H9 (cell line): ENCODE data around the gene KIRREL3. TPM values are rescaled to one million over a fixed set of nuclear protein-coding genes. Genes with fewer than 3 reads are reported as not detected.

ENCODE experiments used
- DNase-seq: peaks from one replicate; pipeline ENCODE4 v3.0.0-alpha.2; 2017
- H2AFZ ChIP-seq: one replicate; pipeline ENCODE4 v1.6.1; 2013; ENCODE audit warnings: mild to moderate bottlenecking, low read length, control low read depth, moderate library complexity
- H2AK5ac ChIP-seq: 2 replicates; pipeline ENCODE4 v1.6.1; 2013; ENCODE audit warnings: low read length, control low read depth, mixed read lengths; ENCODE audit not compliant: insufficient read length
- H2BK120ac ChIP-seq: one replicate; pipeline ENCODE4 v1.6.1; 2013; ENCODE audit warnings: low read depth, mild to moderate bottlenecking, low read length, control low read depth, inconsistent platforms; ENCODE audit not compliant: poor library complexity, severe bottlenecking
- H2BK12ac ChIP-seq: 2 replicates; pipeline ENCODE4 v1.6.1; 2013; ENCODE audit warnings: low read length, control low read depth, mixed read lengths, low read depth; ENCODE audit not compliant: insufficient read length
- H2BK15ac ChIP-seq: 2 replicates; pipeline ENCODE4 v1.6.1; 2013; ENCODE audit warnings: low read depth, low read length, control low read depth
- H2BK20ac ChIP-seq: one replicate; pipeline ENCODE4 v1.6.1; 2013; ENCODE audit warnings: low read depth, mild to moderate bottlenecking, low read length, control low read depth, inconsistent platforms; ENCODE audit not compliant: poor library complexity, severe bottlenecking
- H2BK5ac ChIP-seq: 2 replicates; pipeline ENCODE4 v1.6.1; 2013; ENCODE audit warnings: low read length, control low read depth, mixed read lengths; ENCODE audit not compliant: insufficient read length
- H3K14ac ChIP-seq: 2 replicates; pipeline ENCODE4 v1.6.1; 2013; ENCODE audit warnings: low read length, control low read depth; ENCODE audit not compliant: insufficient read depth
- H3K18ac ChIP-seq: 2 replicates; pipeline ENCODE4 v1.6.1; 2013; ENCODE audit warnings: low read depth, mild to moderate bottlenecking, mixed read lengths, low read length, control low read depth; ENCODE audit not compliant: insufficient read length
- H3K23ac ChIP-seq: 2 replicates; pipeline ENCODE4 v1.6.1; 2013; ENCODE audit warnings: low read length, control low read depth, mixed read lengths, low read depth; ENCODE audit not compliant: insufficient read length
- H3K23me2 ChIP-seq: 2 replicates; pipeline ENCODE4 v1.6.1; 2013; ENCODE audit warnings: low read depth, mild to moderate bottlenecking, mixed read lengths, low read length, control low read depth; ENCODE audit not compliant: insufficient read length, poor library complexity, severe bottlenecking
- H3K27ac ChIP-seq: 2 replicates; pipeline ENCODE4 v1.5.1; 2013; ENCODE audit warnings: low read length, control low read depth, mixed read lengths, low read depth; ENCODE audit not compliant: insufficient read length
- H3K27me3 ChIP-seq: 2 replicates; pipeline ENCODE4 v1.6.1; 2013; ENCODE audit warnings: low read length, control low read depth, inconsistent platforms; ENCODE audit not compliant: insufficient read depth
- H3K4ac ChIP-seq: 2 replicates; pipeline ENCODE4 v1.6.1; 2013; ENCODE audit warnings: low read depth, mild to moderate bottlenecking, control low read depth, inconsistent platforms, low read length, moderate library complexity
- H3K4me1 ChIP-seq: 2 replicates; pipeline ENCODE4 v1.6.1; 2013; ENCODE audit warnings: low read length, control low read depth, inconsistent platforms; ENCODE audit not compliant: insufficient read depth
- H3K4me2 ChIP-seq: 2 replicates; pipeline ENCODE4 v1.6.1; 2013; ENCODE audit warnings: low read length, control low read depth, mixed read lengths; ENCODE audit not compliant: insufficient read length, insufficient read depth
- H3K56ac ChIP-seq: 2 replicates; pipeline ENCODE4 v1.6.1; 2013; ENCODE audit warnings: low read depth, mild to moderate bottlenecking, mixed read lengths, low read length, control low read depth; ENCODE audit not compliant: insufficient read length
- H3K79me1 ChIP-seq: 2 replicates; pipeline ENCODE4 v1.6.1; 2013; ENCODE audit warnings: low read depth, mild to moderate bottlenecking, moderate library complexity, low read length, control low read depth, inconsistent platforms; ENCODE audit not compliant: insufficient read depth, poor library complexity, severe bottlenecking
- H3K79me2 ChIP-seq: 2 replicates; pipeline ENCODE4 v1.6.1; 2013; ENCODE audit warnings: low read length, control low read depth, inconsistent platforms; ENCODE audit not compliant: insufficient read depth
- H3K9ac ChIP-seq: 2 replicates; pipeline ENCODE4 v1.6.1; 2013; ENCODE audit warnings: low read length, control low read depth, mixed read lengths; ENCODE audit not compliant: insufficient read length; ENCODE audit errors: extremely low read depth
- H3K9me3 ChIP-seq: one replicate; pipeline ENCODE4 v1.6.1; 2013; ENCODE audit warnings: low read depth, low read length, inconsistent platforms; ENCODE audit not compliant: control insufficient read depth
- H3T11ph ChIP-seq: one replicate; pipeline ENCODE4 v1.6.1; 2013; ENCODE audit warnings: mild to moderate bottlenecking, low read length, control low read depth, inconsistent platforms
- H4K20me1 ChIP-seq: one replicate; pipeline ENCODE4 v1.6.1; 2013; ENCODE audit not compliant: control insufficient read depth, insufficient read length, insufficient read depth
- H4K5ac ChIP-seq: 2 replicates; pipeline ENCODE4 v1.6.1; 2013; ENCODE audit warnings: low read depth, mild to moderate bottlenecking, mixed read lengths, low read length, control low read depth; ENCODE audit not compliant: insufficient read length
- H4K8ac ChIP-seq: replicated peaks from 2 replicates; pipeline ENCODE4 v1.6.1; 2013; ENCODE audit warnings: low read length, control low read depth, mixed read lengths, low read depth; ENCODE audit not compliant: insufficient read length
- H4K91ac ChIP-seq: 2 replicates; pipeline ENCODE4 v1.6.1; 2013; ENCODE audit warnings: low read depth, mild to moderate bottlenecking, moderate library complexity, mixed read lengths, low read length, control low read depth; ENCODE audit not compliant: insufficient read length
- H3K27ac Mint-ChIP-seq, 3 experiments: 2 replicates in 2 of 3; 3 replicates in 1 of 3; pipeline ENCODE4 v1.8.0; 2020 to 2021; ENCODE audit warnings: mixed read lengths in 3 of 3, mild to moderate bottlenecking in 1 of 3, moderate library complexity in 1 of 3
- H3K27me3 Mint-ChIP-seq: 2 replicates; pipeline ENCODE4 v1.8.0; 2021; ENCODE audit warnings: low read depth, mild to moderate bottlenecking, moderate library complexity, mixed read lengths
- H3K36me3 Mint-ChIP-seq, 3 experiments: 2 replicates in 2 of 3; 3 replicates in 1 of 3; pipeline ENCODE4 v1.8.0; 2020 to 2021; ENCODE audit warnings: low read depth in 3 of 3, mixed read lengths in 3 of 3; ENCODE audit not compliant: insufficient read depth in 1 of 3
- H3K4me1 Mint-ChIP-seq, 2 experiments: 2 replicates each; pipeline ENCODE4 v1.8.0; 2020; ENCODE audit warnings: mixed read lengths in 2 of 2
- H3K4me3 Mint-ChIP-seq, 2 experiments: 2 replicates in 1 of 2; 3 replicates in 1 of 2; pipeline ENCODE4 v1.8.0; 2020 to 2021; ENCODE audit warnings: mild to moderate bottlenecking in 2 of 2, mixed read lengths in 2 of 2, moderate library complexity in 1 of 2
- H3K9me3 Mint-ChIP-seq, 2 experiments: 2 replicates in 1 of 2; 3 replicates in 1 of 2; pipeline ENCODE4 v1.8.0; 2020; ENCODE audit warnings: mild to moderate bottlenecking in 2 of 2, mixed read lengths in 2 of 2, moderate library complexity in 1 of 2
- CTCF ChIP-seq: fragments of 200-600 bp; sonication (generic); conservative IDR thresholded peaks from 3 replicates; pipeline ENCODE4 v1.8.0; 2021; ENCODE audit warnings: antibody characterized with exemption, mild to moderate bottlenecking
- WGBS: extraction: QIAGEN DNeasy Blood & Tissue Kit; methylation state at CpG from one replicate; pipeline ENCODE4 v1.1.7; 2013; ENCODE audit warnings: missing lambda C conversion rate, low lambda C conversion rate, mixed read lengths; ENCODE audit not compliant: insufficient read length; ENCODE audit errors: extremely low coverage; 5-methylcytosine and 5-hydroxymethylcytosine counted together
- total RNA-seq: library from RNA; stranded (reverse); gene quantifications from 2 replicates; pipeline ENCODE4 v1.2.1, GENCODE V29; 2021

The KIRREL3 gene
- total RNA-seq, 1 experiment from 2014 or later = 0.17 TPM

GRCh38 chr11:126434950-126435335 lies 565.6 kb downstream of the KIRREL3 start:
- no peak overlapping the region; a peak in 1 of 5 replicates for H3K4me3 Mint-ChIP-seq
- H3K18ac ChIP-seq = no peak overlapping the region
- H2BK120ac ChIP-seq = no peak overlapping the region
- no peak overlapping the region for H3T11ph ChIP-seq
- no peak overlapping the region for H3K23ac ChIP-seq
- H3K79me2 ChIP-seq = no peaks in the 10 kb centered on the region; the same call in 1 of the 2 replicates
- H3K14ac ChIP-seq = no peak overlapping the region
- H3K4ac ChIP-seq = no peak overlapping the region
- no peak overlapping the region for H3K27ac ChIP-seq
- H3K9me3 ChIP-seq = no peaks in the 10 kb centered on the region
- H4K8ac ChIP-seq = no peak overlapping the region
- no peak for DNase-seq
- no peak overlapping the region for H3K4me2 ChIP-seq
- no peak overlapping the region for H4K5ac ChIP-seq
- no peak overlapping the region for H4K91ac ChIP-seq
- H3K23me2 ChIP-seq = no peaks in the 10 kb centered on the region
- H3K27ac Mint-ChIP-seq = peak overlapping the region in 1 of 3 experiments; percentile 7; a peak in 1 of 7 replicates
- no peaks in the 10 kb centered on the region for H3K27me3 ChIP-seq
- H3K4me1 ChIP-seq = no peaks in the 10 kb centered on the region; the same call in 1 of the 2 replicates
- H2AK5ac ChIP-seq = no peak overlapping the region
- WGBS = no CpG with 5 or more reads among the region's 12 CpGs
- no peaks in the 10 kb centered on the region for H3K9me3 Mint-ChIP-seq
- peaks cover 14 to 18% of the 10 kb centered on the region in 2 experiments for H3K4me1 Mint-ChIP-seq
- no peak for TF ChIP-seq CTCF
- no peak overlapping the region for H3K9ac ChIP-seq
- no peaks in the 10 kb centered on the region for H3K79me1 ChIP-seq
- no peaks in the 10 kb centered on the region for H3K36me3 Mint-ChIP-seq
- no peak overlapping the region for H2BK20ac ChIP-seq
- no peaks in the 10 kb centered on the region; the same call in none of the 2 replicates for H3K27me3 Mint-ChIP-seq
- no peak overlapping the region for H2BK5ac ChIP-seq
- H2BK15ac ChIP-seq = no peak overlapping the region
- no peaks in the 10 kb centered on the region for H4K20me1 ChIP-seq
- no peak overlapping the region for H3K56ac ChIP-seq
- H2BK12ac ChIP-seq = no peak overlapping the region
- no peak overlapping the region for H2AFZ ChIP-seq
